NCI-H2081 treated with DMSO at 0.1 percent for 48 hours (cell line): ENCODE measurements around the gene ZNF487.
"Not testable (repeated sequence)": the region's sequence is repeated elsewhere in the genome, so short reads cannot be mapped to it uniquely, and the experiment has no call there.

ENCODE experiments used
- DNase-seq: peaks from one replicate; lab custom pipeline; 2025; lab: John Stamatoyannopoulos, UW

Gene ZNF487

DNA sequence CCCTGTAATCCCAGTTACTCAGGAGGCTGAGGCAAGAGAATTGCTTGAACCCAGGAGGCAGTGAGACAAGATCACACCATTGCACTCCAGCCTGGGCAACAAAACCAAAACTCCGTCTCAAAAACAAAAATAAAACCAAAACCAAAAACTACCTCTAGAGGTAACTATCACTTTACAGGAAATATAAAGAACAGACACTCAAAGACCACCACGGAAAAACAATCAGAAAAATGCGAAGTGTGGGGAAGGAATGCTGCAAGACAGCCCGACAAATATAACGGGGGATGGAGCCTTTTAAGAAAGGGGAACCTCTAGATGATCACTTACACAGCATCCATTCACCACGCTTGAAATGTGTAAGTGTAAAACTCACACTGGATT, 32.2 kb upstream of the ZNF487 start:
- no peak for DNase-seq

DNA sequence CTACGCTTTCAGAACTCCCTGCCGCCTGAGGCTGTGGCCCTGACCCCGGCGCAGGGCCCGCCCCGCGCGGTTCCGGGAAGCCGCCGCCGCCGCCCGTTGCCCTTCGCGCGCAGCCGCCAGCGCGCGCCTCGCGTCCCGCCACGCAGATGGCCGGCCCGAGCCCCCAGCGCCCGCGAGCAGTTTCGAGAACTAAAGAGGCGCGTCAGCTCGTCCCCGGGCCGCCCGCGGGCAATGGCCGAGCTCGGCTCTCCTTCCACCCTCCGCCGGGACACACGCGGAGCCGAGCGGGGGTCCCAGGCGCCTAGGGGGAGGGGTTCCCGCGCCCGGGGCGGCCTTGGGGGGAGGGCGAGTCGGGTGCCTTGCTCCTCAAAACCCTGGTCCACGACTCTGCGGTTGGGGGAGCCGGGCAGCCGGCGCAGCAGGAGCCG, 29.7 kb upstream of the ZNF487 start:
- no peak for DNase-seq

DNA sequence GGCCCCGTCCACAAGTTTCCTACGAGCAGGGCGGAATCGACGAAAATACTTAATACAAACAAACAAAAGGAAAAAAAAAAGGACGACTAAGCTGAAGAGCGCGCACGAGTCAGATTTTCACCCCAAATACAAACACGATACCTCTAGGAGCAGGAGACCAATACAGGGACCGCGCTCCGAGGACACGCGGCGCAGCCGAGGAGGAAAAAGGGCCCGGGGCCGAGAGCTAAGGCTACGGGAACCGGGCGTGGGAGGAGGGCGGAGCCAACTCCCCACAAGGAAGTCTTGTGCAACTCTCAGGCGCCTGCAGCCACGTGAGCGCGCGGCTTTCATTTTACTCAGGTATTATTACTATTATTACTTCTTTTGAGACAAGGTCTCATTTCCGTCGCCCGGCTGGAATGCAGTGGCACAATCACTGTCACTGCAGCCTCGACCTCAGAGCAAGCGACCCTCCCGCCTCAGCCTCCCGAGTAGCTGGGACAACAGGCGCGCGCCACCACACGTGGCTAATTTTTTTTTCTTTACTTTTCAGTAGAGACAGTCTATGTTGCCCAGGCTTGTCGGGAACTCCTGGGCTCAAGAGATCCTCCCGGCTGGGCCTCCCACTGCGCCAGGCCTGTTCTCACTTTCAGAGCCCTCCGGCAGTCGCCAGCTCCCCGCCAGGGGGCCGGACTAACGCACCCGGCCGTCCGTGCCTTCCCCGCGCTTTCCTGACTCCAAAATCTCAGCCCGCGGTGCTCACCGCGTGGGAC, 29.2 kb upstream of the ZNF487 start:
- peak; percentile 4 for DNase-seq

DNA sequence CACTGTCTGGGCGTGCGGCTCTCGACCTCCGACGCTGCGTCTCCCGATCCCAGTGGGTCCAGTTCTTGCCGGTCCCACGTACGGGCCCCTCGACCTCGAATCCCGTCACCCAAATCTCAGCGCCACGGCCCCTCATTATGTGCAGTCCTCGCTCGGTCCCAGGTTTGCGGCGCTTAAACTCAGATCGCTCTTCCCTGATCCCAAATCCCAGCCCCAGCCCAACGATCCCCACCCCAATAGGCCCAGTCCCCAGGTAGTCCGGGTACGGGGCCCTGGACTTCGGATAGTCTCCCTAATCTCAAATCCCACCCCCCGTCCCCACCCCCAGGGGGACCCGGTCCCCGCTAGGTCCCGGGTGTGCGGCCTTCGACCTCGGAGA, 28.6 kb upstream of the ZNF487 start:
- no peak for DNase-seq

DNA sequence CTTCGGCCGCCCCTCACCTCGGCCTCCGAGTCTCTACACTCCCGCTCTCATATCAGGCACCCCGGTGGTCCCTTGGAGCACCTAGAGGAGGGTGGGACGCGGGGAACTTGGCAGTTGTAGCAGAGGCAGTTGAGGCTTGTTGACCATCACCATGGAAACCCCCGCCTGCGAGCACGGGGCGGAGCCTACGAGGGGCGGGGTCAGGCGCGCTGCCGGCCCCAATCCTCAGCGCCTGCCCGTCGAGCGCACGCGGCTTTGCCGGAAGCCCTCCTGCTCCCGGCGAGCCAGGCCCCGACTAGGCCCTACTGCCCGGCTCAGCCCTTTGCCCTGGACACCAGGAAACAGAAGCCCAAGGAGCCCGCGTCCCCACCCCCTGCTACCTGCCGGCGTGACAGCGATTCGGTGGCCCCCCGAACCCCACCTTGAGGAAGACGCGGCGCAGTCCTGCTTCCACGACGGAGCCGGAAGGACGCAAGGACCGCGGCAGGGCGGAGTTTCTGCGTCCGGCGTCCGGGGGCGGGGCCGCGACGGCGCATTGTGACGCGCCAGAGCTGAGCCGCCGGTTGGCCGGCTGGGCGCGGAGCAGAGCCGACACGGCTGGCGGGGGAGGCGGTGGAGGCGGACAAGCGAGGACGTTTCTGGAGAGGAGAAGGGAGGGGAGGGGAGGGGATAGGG, 28.1 kb upstream of the ZNF487 start, which contains the start of gene HNRNPF:
TSS of gene HNRNPF (minus strand) at position 477 of the 675 bp plus-strand sequence. CDS start 21,302 bp downstream, outside the sequence.
- peak; percentile 52 for DNase-seq

DNA sequence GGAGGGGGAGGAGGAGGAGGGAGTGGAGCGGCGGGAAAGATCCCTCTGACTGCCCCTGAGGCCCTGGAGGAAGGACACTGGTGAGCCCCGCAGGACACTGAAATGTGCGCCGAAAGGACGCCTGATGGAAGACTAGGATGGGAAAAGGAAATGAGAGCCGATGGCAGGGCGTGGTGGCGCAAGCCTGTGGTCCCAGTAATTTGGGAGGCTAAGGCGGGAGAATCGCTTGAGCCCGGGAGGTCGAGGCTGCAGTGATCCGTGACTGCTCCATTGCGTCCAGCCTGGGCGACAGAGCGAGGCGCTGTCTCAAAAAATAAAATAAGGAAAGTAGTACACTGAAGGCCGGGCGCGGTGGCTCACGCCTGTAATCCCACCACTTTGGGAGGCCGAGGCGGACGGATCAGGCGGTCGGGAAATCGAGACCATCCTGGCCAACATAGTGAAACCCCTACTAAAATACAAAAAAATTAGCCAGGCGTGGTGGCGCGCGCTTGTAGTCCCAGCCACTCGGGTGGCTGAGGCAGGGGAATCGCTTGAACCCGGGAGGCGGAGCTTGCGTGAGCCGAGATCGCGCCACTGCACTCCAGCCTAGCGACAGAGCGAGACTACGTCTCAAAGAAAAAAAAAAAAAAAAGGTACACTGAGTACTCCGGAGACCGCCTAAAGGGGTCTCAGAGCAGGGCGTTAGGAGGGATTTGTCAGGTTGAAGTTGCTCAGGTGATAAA, 27.4 kb upstream of the ZNF487 start:
- no peak for DNase-seq

DNA sequence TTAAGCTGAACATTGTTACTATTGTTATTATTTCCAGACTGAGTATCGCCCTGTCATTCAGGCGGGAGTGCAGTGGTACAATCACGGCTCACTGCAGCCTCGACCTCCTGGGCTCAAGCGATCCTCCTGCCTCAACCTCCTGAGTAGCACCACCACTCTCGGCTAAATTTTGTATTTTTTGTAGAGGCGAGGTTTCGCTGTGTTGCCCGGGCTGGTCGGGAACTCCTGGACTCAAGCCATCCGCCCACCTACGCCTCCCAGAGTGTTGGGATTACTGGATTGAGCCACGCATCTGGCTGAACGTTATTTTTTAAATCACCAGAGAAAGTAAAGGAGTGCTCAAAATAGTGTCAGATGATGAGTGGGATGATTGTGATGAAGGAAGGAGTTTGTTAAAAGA, 26.6 kb upstream of the ZNF487 start:
- no peak for DNase-seq

DNA sequence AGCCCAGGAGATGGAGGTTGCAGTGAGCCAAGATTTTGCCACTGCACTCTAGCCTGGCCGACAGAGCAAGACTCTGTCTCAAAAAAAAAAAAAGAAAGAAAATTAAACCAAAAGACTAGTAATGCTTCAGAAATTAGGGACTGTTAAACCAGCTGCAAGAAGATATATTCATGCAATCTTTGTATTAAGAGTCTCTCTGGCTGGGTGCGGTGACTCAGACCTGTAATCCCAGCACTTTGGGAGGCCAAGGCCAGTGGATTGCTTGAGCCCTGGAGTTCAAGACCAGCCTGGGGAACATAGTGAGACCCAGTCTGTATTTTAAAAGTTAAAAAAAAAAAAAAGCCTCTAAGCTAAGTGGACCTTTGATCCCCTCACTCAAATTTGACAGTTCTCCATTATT, 25.4 kb upstream of the ZNF487 start:
- no peak for DNase-seq

DNA sequence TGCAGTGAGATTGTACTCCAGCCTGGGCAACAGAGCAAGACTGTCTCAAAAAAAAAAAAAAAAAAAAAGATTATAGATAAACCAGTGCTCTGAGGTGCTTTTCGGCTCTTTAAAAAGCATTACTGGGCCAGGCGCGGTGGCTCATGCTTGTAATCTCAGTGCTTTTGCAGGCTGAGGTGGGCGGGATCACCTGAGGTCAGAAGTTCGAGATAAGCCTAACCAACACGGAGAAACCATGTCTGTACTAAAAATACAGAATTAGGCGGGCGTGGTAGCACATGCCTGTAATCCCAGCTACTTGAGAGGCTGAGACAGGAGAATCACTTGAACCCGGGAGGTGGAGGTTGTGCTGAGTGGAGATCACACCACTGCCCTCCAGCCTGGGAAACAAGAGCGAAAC, 21.4 kb upstream of the ZNF487 start:
- no peak for DNase-seq

DNA sequence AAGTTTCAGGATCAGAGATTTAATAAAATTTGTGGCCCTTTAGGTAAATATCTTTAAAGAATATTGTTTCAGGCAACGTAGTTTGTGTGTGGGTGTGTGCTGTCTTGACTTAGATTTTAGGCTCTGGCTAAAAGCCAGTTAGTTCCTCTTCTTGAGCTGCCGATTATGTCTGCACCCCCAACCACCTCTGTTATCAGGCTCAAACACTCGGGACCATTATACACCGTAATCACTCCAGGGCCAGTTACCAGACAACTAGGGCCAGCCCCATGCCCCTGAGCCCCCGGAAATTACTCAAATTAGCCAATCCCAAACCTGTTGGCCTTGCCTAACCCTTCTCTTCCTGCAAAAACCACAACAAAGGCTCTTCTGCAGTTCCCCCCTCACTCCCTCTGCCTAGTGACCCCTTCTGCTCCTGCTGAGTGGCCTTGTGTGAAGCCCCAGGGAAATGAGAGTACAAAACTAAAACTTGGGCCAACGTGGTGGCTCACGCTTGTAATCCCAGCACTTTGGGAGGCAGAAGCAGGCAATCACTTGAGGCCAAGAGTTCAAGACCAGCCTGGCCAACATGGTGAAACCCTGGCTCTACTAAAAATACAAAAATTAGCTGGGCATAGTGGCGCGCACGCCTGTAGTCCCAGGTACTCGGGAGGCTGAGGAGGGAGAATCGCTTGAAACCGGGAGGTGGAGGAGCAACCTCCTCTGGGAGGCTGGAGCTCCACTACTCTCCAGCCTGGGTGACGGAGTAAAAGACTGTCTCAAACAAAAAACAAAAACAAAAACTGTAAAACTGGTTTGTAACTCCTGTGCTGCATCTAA, 18.8 kb upstream of the ZNF487 start:
- DNase-seq, result no peak

DNA sequence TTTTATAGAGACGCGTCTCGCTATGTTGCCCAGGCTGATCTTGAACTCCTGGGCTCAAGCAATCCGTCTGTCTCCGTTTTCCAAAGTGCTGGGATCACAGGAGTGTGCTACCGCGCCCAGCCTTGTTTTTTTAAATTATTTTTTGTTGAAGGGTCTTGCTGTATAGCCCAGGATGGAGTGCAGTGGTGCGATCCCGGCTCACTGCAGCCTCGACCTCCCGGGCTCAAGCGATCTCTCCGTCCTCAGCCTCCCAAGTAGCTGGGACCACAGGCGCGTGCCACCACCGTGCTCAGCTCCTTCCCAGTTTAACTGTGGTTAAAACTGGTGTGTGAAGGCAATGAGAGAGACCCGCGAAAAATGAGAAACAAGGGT, 16.9 kb upstream of the ZNF487 start:
- no peak for DNase-seq

DNA sequence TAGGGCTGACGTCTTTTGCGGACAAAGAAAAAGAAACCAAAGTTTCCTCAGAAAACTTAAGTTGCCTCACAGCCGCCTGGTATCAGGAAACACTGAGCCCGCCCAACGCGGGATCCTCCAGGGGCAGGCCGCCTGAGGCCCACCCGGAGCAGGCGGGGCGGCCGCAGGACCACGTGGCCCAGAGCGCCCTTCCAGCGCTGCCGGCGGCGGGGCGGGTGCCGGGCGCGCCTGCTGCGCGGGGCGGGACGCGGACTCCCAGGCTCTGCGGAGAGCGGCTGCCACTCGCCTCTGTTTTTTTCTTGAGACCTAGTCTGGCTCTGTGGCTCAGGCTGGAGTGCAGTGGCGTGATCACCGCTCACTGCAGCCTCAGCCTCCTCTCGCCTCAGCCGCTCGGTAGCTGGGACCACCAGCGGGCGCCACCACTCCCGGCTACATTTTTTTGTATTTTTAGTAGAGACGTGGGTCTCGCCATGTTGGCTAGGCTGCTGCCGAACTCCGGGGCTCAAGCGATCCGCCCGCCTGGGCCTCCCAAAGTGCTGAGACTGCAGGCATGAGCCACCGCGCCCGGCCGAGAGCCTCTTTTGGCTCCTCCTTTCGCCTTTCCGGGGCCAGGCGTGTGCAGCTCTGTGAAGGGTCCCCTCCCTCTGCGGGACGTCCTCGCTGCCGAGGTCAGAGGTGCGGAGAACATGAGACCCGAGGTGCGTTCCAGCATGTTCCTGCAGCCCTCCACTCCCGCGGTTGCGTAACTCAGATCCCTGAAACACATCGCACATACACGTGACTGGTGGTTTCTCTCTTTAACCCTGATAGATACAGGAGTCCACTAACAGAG, 16.3 kb upstream of the ZNF487 start:
- DNase-seq, result no peak

DNA sequence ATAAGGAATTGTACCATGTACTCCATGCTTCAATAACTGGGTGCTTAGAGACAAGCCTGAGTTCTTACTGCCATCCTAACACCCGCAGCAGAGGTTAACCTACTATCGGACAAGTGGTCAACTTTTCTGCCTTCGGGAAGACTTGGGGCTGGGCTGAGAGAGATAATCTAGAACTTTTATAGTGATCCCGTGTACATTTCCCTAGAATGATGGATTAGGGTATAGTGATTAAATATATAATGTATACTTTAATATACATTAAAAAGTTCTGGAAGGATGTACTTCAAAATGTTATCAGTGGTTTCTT, 15.8 kb upstream of the ZNF487 start:
- DNase-seq, result no peak

DNA sequence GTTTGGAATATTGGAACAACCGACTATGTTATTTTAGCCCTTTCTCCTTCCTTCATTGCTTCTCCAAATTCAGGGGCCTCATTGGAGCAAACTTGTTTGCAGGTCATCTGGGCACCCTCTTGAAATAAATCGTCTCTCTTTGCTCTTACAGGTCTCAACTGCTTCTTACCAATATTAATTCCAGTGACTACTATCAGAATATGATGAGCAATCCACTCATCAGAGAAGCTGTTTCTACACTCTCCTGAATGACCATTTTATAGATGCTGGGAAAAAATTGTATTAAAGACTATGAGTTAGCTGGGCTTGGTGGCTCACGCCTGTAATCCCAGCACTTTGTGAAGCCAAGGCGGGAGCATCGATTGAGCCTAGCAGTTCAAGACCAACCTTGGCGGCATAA, 15.4 kb upstream of the ZNF487 start:
- DNase-seq, result no peak

DNA sequence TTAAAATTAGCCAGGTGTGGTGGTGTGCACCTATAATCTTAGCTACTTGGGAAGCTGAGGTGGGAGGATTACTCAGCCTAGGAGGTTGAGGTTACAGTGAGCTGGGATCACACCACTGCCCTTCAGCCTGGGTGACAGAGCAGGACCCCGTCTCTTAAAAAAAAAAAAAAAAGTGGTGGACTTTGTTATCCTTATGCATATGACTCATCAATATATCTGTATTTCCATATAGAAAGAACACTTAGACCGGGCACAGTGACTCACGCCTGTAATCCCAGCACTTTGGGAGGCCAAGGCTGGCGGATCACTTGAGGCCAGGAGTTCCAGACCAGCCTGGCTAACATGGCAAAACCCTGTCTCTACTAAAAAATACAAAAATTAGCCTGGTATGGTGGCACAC, 15.0 kb upstream of the ZNF487 start:
- DNase-seq, result not testable (repeated sequence)

DNA sequence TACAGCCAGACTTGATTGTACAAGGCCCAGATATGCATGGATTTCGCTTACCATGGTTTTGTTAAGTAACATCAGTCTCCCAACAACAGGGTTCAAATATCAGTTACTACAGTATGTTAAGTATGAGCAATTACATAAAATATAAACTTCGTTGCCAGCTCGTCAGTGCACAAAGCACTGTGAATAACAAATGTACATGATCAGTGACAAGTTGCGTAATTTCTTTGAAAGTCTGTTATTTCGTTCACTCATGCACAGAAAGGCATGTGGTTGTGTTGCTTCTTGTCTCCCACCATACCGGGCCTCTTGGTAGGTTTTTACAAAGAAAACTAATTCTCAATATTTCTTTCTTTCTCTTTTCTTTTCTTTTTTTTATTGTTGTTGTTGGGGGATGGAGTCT, 12.5 kb upstream of the ZNF487 start:
- DNase-seq, result no peak

DNA sequence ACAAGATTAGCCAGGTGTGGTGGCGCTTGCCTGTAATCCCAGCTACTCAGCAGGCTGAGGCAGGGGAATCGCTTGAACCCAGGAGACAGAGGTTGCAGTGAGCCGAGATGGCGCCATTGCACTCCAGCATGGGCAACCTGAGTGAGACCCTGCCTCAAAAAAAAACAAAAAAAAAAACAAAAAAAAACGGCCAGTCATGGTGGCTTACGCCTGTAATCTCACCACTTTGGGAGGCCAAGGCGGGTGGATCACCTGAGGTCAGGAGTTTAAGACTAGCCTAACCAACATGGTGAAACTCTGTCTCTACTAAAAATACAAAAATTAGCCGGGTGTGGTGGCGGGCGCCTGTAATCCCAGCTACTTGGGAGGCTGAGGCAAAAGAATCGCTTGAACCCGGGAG, 10.4 kb upstream of the ZNF487 start:
- DNase-seq, result not testable (repeated sequence)

DNA sequence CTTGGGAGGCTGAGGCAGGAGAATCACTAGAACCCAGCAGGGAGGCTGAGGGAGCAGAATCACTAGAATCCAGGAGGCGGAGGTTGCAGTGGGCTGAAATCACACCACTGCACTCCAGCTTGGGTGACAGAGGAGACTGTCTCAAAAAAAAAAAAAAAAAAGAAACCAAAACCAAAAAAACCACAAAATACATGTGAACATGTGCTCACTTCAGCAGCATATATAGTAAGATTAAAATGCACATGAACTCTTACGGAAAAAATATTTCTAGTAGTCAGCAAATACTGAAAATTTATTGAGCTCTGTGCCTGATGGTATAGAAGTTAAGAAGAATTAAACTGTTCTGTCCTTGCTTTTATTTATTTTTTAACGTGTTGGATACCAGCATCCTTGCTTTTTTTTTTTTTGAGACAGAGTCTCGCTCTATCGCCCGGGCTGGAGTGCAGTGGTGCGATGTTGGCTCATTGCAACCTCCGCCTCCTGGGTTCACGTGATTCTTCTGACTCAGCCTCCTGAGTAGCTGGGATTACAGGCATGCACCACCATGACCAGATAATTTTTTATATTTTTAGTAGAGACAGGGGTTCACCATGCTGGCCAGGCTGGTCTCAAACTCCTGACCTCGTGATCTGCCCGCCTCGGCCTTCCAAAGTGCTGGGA, 9.6 kb upstream of the ZNF487 start:
- no peak for DNase-seq

DNA sequence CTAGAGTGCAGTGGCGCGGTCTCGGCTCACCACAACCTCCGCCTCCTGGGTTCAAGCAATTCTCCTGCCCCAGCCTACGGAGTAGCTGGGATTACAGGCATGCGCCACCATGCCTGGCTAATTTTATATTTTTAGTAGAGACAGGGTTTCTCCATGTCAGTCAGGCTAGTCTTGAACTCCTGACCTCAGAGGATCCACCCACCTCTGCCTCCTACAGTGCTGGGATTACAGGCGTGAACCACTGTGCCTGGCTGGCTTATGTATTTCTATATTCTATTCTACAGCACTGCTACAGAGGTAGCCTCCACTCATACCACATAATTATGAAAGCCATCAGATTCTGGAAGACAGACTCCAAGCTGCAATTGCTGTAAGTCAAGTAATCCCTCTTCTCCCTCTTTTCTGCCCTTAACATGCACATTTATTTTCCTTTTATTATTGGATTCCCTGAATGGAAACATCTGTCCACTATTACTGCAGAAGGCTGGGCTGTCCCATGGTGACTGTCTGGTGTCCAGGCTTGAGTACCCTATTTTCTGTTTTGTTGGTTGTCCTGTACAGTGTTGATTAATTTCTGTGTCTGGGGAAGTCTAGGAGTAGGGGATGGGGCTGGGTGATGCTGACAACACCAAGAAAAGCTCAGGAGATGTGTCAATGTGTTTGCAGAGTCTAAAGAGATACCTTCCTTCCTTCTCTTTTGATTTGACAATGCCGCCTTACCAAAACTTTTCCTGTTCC, 5.8 kb upstream of the ZNF487 start:
- no peak for DNase-seq

DNA sequence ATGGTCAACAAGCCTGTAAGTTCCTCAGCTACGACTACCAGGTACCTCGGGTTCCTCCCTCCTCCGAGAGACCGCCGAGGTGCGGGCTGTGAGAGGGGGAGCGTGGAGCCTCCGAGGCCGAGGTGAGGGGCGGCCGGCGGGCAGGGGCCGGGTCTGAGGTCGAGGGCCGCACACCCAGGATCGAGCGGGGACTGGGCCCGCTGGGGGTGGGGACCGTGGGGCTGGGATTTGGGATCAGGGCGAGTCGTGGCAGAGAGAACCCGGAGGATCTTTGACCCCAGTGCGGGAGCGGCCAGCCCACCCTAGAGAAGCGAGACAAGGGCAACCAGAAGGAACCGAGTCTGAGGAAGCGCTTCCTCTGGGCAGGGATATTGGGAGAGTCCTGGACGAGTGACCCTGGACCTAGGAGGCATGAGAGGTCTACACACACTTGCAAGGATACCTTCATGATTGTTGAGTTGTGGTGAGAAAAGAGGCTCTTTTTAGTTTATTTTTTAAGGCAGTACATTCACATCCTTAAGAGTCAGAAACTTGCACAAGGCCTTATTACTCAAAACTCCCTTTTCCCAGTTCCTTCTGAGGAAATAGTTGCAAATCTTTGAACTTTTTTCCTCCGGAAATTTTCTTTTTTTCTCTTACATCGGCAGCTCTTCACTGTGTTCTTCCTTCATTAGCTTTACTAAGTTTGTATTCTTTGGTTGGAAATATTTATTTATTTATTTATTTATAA, 395 bp downstream of the ZNF487 start:
- DNase-seq, result no peak
